ENCODE measurements around the gene ARNT2. TPM values are rescaled to one million over a fixed set of nuclear protein-coding genes. Genes with fewer than 3 reads are reported as not detected.

ARNT2 gene
- total RNA-seq, 1 donor from 2014 or later: 21.6 TPM

DNA sequence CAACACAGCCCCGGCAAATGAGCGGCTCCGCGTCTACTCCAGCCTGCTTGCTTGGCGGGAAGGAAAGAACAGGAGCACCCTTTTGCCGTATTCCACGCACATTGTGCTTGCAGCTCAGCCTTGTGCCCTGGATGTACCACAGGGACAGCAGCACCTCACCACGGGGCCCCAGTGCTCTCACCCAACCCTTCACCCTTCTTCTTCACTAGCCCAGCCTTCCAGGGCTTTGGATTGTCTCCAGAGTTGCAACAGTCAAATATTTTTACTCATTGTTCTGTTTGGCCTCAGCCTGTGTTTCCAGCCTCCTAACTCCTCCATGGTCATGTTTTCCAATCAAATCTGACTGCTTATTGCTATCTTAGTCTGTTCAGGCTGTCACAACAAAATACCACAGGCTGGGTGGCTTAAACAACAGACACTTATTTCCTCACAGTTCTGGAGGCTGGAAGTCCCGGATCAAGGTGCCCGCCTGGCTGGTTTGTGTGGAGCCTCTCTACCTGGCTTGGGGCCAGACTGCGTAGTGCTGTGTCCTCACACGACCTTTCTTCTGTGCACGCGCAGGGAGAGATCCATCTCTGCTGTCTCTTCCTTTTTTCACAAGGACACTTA, 211.7 kb downstream of the ARNT2 start:
- no peak for TF ChIP-seq CTCF (IDR thresholded peaks at IDR 0.05; ENCODE audit: insufficient read depth, low read length, poor library complexity, severe bottlenecking)
- H3K27me3 ChIP-seq (ENCODE audit: control insufficient read depth, insufficient read depth, low read length): peaks cover 5% of the 10 kb centered on the region
- no peak overlapping the region for H3K4me3 ChIP-seq (ENCODE audit: low read depth, low read length)
- DNase-seq (ENCODE audit: low read depth): no peak
- H3K36me3 ChIP-seq (ENCODE audit: control insufficient read depth, insufficient read depth, low read length): no peaks in the 10 kb centered on the region

- no peak for TF ChIP-seq CTCF (IDR thresholded peaks at IDR 0.05; ENCODE audit: insufficient read depth, low read length, poor library complexity, severe bottlenecking)
- DNase-seq (ENCODE audit: low read depth): no peak
- H3K27me3 ChIP-seq (ENCODE audit: control insufficient read depth, insufficient read depth, low read length): peaks cover 5% of the 10 kb centered on the region
- H3K36me3 ChIP-seq (ENCODE audit: control insufficient read depth, insufficient read depth, low read length): no peaks in the 10 kb centered on the region
- H3K4me3 ChIP-seq (ENCODE audit: low read depth, low read length): no peak overlapping the region
Observed at GRCh38 chr15:80618685-80619400, 214.7 kb downstream of the ARNT2 start.

DNA sequence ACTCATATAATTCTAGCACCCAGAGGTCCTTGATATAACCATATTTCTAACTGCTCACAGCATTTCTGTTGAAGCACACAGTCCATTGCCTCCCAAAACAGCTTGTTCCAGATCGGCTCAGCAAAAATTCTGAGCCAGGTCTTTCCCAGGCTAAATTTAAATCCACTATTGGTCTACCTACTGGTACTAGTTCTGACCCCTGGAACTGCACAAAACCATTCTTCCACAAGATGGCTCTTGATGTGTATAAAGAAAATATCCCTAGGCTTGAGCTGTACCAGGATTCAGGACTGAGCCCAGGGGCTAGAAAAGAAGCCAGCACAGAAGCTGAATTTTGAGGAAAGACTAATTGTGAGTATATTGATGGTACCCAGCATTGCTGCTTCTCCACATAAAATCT, 215.5 kb downstream of the ARNT2 start:
- DNase-seq (ENCODE audit: low read depth): no peak
- TF ChIP-seq CTCF (IDR thresholded peaks at IDR 0.05; ENCODE audit: insufficient read depth, low read length, poor library complexity, severe bottlenecking): peak; percentile 16
- no peak overlapping the region for H3K4me3 ChIP-seq (ENCODE audit: low read depth, low read length)
- H3K27me3 ChIP-seq (ENCODE audit: control insufficient read depth, insufficient read depth, low read length): peaks cover 5% of the 10 kb centered on the region
- H3K36me3 ChIP-seq (ENCODE audit: control insufficient read depth, insufficient read depth, low read length): no peaks in the 10 kb centered on the region

GRCh38 chr15:80620141-80620540, 216.0 kb downstream of the ARNT2 start:
- DNase-seq (ENCODE audit: low read depth): no peak
- Histone ChIP-seq H3K27me3 (ENCODE audit: control insufficient read depth, insufficient read depth, low read length) (peaks cover 5% of the 10 kb centered on the region), H3K36me3 (ENCODE audit: control insufficient read depth, insufficient read depth, low read length) (no peaks in the 10 kb centered on the region), H3K4me3 (ENCODE audit: low read depth, low read length) (no peak overlapping the region)
- no peak for TF ChIP-seq CTCF (IDR thresholded peaks at IDR 0.05; ENCODE audit: insufficient read depth, low read length, poor library complexity, severe bottlenecking)

DNA sequence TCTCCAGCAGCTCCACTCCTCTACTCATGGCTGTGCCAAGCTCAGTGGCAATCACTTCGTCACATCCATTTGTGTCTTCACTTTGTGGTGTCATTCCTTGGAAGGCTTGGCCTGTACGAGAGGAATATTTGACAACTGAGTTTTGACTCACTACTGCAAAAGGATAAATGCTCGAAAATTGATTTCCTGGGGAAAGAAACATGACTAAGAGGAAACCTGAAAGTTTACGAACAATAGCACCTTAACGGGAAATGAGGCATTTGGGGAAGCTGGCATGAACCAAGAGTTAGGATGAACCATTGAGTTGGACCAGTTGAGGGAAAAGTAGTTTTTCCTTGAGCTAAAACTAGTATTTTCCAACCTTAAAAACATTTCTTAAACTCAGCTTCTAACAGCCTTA, 216.7 kb downstream of the ARNT2 start:
- no peak for TF ChIP-seq CTCF (IDR thresholded peaks at IDR 0.05; ENCODE audit: insufficient read depth, low read length, poor library complexity, severe bottlenecking)
- Histone ChIP-seq H3K4me3 (ENCODE audit: low read depth, low read length) (no peak overlapping the region), H3K27me3 (ENCODE audit: control insufficient read depth, insufficient read depth, low read length) (peaks cover 5% of the 10 kb centered on the region), H3K36me3 (ENCODE audit: control insufficient read depth, insufficient read depth, low read length) (no peaks in the 10 kb centered on the region)
- DNase-seq (ENCODE audit: low read depth): no peak
